Stimulated activated CD8-positive, alpha-beta memory T cell treated with anti-CD3 and anti-CD28 coated beads, Interleukin-12 subunit alpha, Interleukin-12 subunit beta, amount 100 ng/mL, for 24 hours (primary cell): ENCODE measurements around the gene KRT86.
"Not testable (repeated sequence)": the region's sequence is repeated elsewhere in the genome, so short reads cannot be mapped to it uniquely, and the experiment has no call there.

Experiments used
- DNase-seq: peaks from one replicate; pipeline ENCODE4 v3.0.0-alpha.2; 2020; ENCODE audit errors: extremely low read depth

The KRT86 gene

GRCh38 chr12:52336641-52337040 is 62.2 kb downstream of the KRT86 start:
- no peak for DNase-seq

GRCh38 chr12:52337054-52337453 is 62.6 kb downstream of the KRT86 start:
- no peak for DNase-seq

- no peak for DNase-seq
Observed at GRCh38 chr12:52338241-52338960, 64.0 kb downstream of the KRT86 start.

GRCh38 chr12:52341066-52341580 is 66.7 kb downstream of the KRT86 start:
- DNase-seq = no peak

GRCh38 chr12:52342781-52343490 is 68.5 kb downstream of the KRT86 start:
- no peak for DNase-seq

- DNase-seq = no peak
Observed at GRCh38 chr12:52343550-52343949, 69.1 kb downstream of the KRT86 start.

GRCh38 chr12:52344111-52344510 is 69.7 kb downstream of the KRT86 start:
- no peak for DNase-seq

GRCh38 chr12:52345041-52345440 is 70.6 kb downstream of the KRT86 start:
- not testable (repeated sequence) for DNase-seq

- DNase-seq = no peak
Observed at GRCh38 chr12:52346593-52346992, 72.1 kb downstream of the KRT86 start.

GRCh38 chr12:52347016-52347415 is 72.6 kb downstream of the KRT86 start:
- DNase-seq = no peak

- no peak for DNase-seq
Observed at GRCh38 chr12:52347551-52348510, 73.4 kb downstream of the KRT86 start.

GRCh38 chr12:52349196-52349595 is 74.8 kb downstream of the KRT86 start:
- DNase-seq = no peak

GRCh38 chr12:52350021-52350620 is 75.7 kb downstream of the KRT86 start:
- no peak for DNase-seq

- no peak for DNase-seq
Observed at GRCh38 chr12:52350786-52351185, 76.3 kb downstream of the KRT86 start.

GRCh38 chr12:52351196-52352059 is 77.0 kb downstream of the KRT86 start:
- no peak for DNase-seq

GRCh38 chr12:52352951-52353350 is 78.5 kb downstream of the KRT86 start:
- no peak for DNase-seq

GRCh38 chr12:52353766-52354165 is 79.3 kb downstream of the KRT86 start:
- no peak for DNase-seq

GRCh38 chr12:52354200-52354599 is 79.8 kb downstream of the KRT86 start:
- no peak for DNase-seq

- no peak for DNase-seq
Observed at GRCh38 chr12:52355176-52355575, 80.7 kb downstream of the KRT86 start.

- DNase-seq = no peak
Observed at GRCh38 chr12:52356031-52356761, 81.8 kb downstream of the KRT86 start.
